Dermis microvascular lymphatic vessel endothelial cell (primary cell): ENCODE data around the gene CUTA. TPM values are rescaled to one million over a fixed set of nuclear protein-coding genes. Genes with fewer than 3 reads are reported as not detected.

Experiments used
- DNase-seq, 2 donors: peaks; one replicate each; pipeline versions ENCODE4 v3.0.0 to v3.0.0-alpha.2; 2010; ENCODE audit warnings: low read depth in 2 of 2
- total RNA-seq: library from RNA; depleted of rRNA; stranded (reverse); fragments of >200 nt; gene quantifications from 2 replicates; pipeline ENCODE4 v1.2.1, GENCODE V29; 2014

The CUTA gene, protein sequence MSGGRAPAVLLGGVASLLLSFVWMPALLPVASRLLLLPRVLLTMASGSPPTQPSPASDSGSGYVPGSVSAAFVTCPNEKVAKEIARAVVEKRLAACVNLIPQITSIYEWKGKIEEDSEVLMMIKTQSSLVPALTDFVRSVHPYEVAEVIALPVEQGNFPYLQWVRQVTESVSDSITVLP
- 43.8 and 72.3 TPM in 2 replicates for total RNA-seq

DNA sequence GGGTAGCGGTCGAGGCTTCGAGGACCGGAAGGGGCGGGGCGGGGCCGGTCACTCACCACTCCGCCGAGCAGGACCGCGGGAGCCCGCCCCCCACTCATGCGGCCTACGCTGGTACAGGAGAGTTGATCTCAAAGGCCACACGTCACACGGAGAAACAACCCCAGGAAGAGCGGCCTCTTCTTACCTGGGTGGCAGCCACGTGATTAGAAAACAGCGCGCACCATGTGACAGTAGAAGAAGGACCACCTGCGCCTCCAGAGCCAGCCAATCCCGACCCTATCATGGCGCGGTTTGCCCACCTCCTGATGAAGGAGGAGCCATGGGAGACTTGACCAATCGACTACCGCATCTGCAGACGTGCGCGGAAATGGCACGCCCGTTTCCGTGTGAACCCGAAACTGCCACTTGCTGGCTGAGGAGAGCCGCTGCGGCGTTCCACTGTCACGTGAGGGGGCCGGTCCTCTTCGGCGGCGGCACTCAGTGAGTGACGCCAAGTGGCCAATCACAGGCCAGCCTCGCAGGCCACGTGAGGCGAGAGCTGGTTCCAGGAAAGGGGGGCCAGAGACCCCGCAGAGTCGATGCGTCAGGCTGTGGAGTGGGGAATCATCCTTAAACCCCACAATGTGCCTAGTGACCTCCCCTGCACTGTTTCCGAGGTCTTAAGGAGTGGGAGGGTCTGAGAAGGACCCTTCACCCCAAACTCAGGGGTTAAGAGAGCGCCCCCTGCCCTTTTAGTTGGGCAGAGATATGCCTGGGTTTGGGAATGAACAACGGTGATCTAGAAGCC lies at the start of gene CUTA:
CUTA (minus strand) TSS at position 205 of the 787 bp plus-strand sequence; CDS start at position 98, 107 bp downstream.
- DNase-seq = peak; percentile 99 to 100

DNA sequence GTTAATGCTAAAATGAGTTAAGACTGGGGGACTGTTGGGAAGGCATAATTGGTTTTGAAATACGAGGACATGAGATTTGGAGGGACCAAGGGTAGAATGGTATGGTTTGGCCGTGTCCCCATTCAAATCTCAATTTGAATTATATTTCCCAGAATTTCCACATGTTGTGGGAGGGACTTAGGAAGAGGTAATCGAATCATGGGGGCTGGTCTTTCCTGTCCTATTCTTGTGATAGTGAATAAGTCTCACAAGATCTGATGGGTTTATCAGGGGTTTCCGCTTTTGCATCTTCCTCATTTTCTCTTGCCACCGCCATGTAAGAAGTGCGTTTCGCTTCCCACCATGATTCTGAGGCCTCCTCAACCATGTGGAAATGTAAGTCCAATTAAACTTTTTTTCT lies 49.2 kb upstream of the CUTA start:
- no peak for DNase-seq

DNA sequence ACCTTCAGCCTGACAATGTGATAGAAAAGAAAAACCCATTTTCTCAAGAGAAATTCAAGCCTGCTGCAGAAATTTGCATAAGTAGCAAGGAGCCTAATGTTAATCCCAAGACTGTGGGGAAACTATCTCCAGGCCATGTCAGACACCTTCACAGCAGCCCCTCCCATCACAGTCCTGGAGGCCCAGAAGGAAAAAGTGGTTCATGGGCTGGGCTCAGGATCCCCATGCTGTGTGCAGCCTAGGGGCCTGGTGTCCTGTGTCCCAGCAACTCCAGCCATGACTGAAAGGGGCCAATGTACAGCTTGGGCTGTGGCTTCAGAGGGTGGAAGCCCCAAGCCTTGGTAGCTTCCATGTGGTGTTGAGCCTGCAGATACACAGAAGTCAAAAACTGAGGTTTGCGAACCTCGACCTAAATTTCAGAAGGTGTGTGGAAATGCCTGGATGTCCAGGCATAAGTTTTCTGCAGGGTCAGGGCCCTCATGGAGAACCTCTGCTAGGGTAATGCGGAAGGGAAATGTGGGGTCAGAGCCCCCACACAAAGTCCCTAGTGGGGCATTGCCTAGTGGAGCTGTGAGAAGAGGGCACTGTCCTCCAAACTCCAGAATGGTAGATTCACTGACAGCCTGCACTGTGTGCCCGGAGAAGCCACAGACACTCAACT lies 48.3 kb upstream of the CUTA start:
- no peak for DNase-seq

DNA sequence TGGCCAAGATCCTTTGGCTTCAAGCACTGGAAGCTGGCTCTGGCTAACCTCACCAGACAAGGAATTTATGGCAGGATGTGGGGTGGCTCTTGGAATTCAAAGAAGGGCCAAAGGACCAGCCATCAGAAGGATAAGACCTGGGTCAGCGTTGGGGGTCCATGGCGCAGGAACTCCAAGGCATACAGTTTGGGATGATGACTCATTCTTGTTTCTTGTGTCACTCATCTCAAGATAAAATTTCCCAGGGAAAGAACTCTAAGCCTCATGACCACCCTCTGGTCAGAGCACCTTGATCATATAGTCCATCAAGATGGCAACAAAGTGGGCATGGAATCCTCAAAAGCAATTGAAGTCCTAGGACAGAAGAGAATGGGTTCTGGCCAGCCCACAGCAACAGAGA lies 41.3 kb upstream of the CUTA start:
- DNase-seq = no peak

DNA sequence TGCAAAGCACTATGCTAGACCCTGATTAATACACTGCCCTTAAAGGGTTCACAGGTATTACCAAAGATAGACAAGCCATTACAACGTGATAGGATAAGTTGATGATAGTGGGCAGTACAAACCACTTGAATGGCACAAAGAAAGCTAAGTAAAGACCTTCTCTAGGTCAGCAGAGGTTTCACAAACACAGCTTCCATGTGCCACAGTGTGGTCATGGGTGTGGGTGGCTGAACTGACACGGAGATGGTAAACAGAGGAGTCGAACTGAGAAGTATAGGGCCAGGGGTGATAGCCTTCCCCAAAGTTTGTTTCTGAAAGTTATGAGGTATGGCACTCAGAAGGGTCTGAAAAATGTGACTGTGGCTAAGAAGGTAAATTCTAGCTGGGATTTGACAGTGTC lies 40.8 kb upstream of the CUTA start:
- DNase-seq = no peak

DNA sequence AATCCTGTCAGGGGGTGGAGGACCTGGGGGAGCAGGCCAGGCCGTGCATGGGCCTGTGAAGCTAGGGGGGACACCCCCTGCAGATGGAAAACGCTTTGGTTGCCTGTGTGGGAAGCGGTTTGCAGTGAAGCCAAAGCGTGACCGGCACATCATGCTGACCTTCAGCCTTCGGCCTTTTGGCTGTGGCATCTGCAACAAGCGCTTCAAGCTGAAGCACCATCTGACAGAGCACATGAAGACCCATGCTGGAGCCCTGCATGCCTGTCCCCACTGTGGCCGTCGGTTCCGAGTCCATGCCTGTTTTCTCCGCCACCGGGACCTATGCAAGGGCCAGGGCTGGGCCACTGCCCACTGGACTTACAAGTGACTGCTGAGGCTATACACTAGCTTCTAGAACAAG lies 38.2 kb upstream of the CUTA start:
- no peak for DNase-seq

DNA sequence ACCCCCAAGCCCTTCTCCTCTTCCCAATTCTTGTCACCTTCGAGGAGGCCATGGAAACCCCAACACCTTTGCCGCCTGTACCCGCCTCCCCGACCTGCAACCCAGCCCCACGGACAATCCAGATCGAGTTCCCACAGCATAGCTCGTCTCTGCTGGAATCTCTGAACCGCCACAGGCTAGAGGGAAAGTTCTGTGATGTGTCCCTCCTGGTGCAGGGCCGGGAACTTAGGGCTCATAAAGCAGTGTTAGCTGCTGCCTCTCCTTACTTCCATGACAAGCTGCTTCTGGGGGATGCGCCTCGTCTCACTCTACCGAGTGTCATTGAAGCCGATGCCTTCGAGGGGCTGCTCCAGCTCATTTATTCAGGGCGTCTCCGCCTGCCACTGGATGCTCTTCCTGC lies 37.1 kb upstream of the CUTA start:
- DNase-seq = no peak

DNA sequence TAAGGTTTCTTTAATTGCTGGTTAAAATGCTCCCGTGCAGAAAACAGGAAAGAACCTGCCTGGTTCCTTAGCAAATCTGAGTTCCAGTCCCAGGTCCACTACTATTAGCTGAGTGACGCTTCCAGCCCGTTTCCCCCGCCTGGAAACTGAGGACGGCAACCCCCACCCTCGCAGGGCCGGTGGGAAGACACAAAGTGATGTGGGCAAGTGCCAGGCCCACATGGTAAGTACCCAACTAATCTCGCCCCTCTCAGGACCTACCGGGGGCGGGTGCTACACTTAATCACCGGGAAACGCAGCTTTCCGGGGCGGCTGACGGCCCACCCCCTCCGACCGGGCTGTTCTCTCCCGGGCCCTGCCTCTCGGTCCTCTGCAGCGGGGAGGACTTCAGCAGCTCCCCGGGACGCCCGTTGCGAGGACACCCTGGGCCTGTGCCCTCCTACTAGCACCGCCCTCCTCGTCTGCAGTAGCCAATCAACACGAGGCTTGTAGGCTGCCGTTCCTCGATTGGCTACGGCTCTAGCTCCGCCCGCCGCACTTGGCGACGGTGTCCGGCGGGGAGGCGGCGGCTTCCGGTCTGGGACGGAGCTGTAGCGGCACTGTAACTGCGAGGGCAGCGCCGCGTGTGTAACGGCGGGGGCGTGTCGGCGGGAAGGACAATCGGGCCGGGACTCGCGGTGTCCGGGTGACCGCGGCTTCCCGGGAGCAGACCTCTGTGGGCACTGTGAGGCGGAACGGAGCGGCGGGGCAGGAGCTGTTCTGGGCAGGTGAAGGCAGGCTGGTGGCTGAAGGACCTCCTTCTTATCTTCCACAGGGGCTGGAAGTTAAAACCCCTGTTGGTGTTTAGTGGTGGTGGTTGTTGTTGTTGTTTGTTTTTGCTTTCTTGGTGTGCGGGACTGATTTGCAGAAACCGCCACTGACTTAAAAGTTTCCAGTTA lies 36.4 kb upstream of the CUTA start, which contains the start of gene ZBTB9:
ZBTB9 (plus strand) TSS at position 568 of the 938 bp plus-strand sequence. CDS start 525 bp downstream, outside the sequence.
- DNase-seq = peak; percentile 89 to 98

DNA sequence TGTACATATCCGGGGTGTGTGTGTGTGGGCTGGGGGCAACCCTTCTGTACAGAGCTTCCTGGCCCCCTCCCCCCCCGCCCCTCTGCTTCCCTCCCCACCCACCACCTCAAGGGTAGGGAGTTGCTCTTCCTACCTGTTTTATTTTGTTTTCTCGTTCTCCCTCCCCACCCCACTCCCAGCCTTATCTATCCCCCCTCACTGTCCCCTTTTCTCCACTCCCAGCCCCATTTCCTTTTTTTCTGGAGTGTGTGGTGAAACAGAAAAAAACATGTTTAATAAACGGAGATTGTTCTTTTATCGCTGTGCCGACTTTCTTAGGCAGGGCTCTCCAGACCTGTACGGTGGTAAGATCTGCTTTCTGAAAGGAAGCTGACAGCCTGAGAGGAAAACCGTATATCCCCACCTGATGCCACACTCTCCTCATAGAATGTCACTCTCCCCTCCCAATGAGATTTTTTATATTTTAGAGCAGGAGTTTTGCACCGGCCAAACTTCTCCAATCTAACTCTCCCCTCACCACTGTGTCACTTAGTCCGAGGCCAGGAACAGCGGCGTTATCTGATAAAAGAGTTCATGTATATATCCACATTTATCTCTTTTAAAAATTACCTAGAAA lies 35.6 kb upstream of the CUTA start:
- no peak for DNase-seq

DNA sequence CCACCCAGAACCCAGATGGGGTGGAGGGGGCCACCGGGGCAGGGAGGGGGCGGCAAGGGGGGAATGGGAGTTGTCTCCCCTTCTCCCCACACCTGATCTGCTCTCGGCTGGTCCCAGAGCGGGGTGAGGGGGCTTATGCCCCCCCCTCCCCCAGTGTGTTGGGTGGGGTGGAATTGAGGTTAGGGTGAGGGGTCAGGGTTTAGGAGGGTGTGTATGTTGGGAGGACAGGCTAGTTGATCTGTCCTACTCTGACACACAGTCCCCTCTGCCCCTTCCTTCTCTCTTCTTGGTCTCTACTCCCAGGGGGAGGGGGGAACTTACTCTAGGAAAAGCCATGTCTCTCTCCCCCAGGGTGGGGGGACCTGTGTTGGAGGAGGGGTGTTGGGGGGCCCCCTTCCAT lies 34.6 kb upstream of the CUTA start:
- no peak for DNase-seq

DNA sequence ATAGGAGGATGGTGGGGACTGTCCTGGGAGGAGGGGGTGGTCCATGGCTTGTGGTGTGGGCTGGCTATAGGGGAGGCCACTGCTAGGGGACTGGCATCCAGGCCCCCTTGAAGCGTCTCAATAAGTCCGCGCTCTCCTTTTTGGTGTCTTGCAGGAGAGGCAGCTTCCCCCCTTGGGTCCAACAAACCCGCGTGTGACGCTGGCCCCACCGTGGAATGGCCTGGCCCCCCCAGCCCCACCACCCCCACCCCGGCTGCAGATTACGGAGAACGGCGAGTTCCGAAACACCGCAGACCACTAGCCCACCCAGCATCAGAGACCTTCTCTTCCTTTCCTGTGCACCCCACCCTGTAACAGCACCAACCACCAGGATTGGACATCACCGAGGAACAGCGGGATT lies 33.7 kb upstream of the CUTA start:
- DNase-seq = no peak

DNA sequence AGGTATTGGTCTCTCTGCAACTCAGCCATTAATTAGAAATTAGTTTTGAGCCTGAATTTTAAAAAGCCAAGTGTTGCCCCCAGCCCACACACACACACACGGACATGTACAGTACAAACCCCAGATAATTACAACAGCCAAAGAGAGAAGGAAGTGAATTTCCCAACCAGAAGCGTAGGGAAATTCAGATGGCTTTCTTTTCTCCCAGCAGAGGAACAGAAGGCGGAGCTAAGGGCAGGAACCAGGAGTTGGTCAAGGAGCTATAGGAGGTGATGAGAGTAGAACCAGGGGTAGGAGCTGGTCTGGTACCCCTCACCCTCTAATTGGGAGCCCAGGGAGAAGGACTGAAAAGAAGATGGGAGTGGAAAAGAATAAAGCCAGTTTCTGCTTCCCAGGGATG lies 32.5 kb upstream of the CUTA start:
- DNase-seq = no peak

DNA sequence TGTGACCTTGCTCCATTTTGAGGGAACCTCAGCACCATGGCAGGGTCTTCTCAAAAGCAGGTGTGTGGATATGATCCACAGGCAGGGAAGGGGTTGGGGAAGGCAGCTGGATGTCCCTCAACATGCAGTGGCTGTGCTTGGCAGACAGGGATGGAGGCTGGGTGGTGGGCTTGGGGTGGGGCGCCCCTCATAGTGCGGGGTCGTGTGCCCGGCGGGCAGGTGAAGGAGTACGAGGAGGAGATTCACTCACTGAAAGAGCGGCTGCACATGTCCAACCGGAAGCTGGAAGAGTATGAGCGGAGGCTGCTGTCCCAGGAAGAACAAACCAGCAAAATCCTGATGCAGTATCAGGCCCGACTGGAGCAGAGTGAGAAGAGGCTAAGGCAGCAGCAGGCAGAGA lies 28.4 kb upstream of the CUTA start:
- no peak for DNase-seq

DNA sequence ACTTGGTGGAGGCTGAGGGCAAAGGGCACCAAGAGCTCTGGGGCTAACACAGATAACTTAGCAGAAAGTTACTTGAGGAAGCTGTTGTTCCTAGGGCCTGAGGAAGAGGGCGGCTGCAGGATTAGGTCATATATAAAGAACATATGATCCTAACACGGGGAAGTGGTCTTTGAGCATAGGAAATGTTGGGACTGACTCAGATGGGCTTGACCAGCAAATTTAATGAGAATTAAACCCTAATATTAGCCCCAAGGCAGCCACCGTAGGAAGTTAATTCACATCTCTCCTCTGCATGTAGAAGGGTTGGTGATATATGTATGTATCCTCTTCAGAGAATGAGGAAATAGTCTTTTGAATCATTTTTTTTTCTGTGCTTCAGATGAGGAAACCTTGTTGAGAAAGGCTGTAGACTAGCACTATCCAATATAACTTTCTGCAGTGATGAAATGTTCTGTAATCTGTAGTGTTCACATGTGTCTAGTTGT lies 27.3 kb upstream of the CUTA start:
- DNase-seq = no peak

DNA sequence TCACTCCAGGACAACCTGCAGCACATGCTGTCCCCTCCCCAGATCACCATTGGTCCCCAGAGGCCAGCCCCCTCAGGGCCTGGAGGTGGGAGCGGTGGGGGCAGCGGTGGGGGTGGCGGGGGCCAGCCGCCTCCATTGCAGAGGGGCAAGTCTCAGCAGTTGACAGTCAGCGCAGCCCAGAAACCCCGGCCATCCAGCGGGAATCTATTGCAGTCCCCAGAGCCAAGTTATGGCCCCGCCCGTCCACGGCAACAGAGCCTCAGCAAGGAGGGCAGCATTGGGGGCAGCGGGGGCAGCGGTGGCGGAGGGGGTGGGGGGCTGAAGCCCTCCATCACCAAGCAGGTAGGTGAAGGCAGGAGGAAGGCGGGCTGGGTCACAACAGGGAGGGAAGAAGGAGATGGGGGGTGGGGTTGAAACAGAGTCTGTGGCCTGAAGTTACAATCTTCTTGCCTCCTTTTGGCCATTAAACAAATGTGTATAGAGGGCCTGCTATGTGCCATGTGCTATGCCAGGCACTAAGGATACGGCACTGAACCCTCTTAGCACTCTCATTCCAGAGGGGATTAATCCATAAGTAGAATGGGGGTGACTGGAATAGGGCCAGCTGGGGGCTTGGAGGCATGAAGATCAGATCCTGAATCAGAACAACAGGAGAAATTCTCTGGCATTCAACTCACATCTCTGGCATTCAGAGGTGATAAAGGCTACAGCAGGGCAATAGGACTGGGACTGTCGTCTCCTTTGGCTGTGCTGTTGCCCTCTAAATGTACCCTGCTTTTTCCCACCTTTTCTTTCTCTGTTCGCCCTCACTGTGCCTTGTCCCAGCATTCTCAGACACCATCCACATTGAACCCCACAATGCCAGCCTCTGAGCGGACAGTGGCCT lies 26.0 kb upstream of the CUTA start:
- DNase-seq = no peak

DNA sequence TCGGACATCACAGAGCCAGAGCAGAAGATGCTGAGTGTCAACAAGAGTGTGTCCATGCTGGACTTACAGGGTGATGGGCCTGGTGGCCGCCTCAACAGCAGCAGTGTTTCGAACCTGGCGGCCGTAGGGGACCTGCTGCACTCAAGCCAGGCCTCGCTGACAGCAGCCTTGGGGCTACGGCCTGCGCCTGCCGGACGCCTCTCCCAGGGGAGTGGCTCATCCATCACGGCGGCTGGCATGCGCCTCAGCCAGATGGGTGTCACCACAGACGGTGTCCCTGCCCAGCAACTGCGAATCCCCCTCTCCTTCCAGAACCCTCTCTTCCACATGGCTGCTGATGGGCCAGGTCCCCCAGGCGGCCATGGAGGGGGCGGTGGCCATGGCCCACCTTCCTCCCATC lies 25.1 kb upstream of the CUTA start:
- DNase-seq = no peak

DNA sequence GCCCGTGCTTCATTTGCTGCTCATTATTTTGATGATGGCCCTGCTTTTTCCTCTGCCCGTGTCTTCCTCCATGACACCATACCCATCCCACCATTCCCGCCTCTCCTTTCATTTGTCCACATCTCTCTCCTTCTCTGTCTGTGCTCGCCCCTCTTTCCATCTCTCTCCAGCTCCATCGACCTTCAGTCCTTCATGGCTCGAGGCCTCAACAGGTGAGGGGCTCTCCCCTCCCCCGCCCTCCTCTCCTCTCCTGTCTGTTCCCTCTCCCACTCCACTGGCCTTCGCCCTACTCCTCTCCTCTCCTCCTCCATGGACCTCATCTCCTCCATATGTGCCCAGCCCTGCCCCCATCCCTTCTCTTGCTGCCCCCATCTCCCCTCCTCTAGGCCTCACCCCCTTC lies 24.4 kb upstream of the CUTA start:
- DNase-seq = no peak

DNA sequence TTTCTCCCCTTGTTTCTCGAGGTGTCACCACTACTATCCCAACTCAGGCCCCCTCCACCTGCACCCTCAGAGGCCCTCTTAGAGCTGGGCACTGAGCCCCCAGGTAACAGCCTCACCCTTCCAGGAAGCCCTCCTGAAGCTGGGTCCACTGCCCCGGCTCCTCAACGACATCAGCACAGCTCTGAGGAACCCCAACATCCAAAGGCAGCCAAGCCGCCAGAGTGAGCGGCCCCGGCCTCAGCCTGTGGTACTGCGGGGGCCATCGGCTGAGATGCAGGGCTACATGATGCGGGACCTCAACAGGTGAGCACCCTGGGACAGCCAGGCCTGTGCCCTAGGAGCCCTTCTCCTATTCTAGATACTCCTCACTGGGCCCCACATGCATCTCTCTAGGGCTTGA lies 23.6 kb upstream of the CUTA start:
- DNase-seq = no peak

DNA sequence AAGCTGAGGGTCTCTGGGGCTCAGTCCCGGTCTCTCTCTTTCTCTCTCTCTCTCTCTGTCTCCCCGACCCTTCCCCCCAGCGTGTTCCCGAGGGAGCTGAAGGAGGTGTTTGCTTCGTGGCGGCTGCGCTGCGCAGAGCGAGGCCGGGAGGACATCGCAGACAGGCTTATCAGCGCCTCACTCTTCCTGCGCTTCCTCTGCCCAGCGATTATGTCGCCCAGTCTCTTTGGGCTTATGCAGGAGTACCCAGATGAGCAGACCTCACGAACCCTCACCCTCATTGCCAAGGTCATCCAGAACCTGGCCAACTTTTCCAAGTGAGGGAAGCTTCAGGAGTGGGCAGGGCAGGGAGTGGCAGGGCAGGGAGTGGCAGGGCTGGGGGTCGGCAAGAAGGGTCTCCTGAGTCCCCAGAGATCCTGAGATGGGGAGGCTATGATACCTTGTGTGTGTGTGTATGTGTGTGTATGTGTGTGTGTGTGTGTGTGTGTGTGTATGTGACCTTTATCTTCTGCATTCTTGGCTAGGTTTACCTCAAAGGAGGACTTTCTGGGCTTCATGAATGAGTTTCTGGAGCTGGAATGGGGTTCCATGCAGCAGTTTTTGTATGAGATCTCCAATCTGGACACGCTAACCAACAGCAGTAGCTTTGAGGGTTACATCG lies 22.9 kb upstream of the CUTA start:
- DNase-seq = no peak
